ENCODE data around the gene IL11.

- no peak; the same call in 1 of the 2 replicates for TF ChIP-seq MAX (IDR thresholded peaks at IDR 0.05)
- no peak for TF ChIP-seq TCF12 (IDR thresholded peaks at IDR 0.05; ENCODE audit: low read depth)
- no peak for TF ChIP-seq CREB1 (IDR thresholded peaks at IDR 0.05; ENCODE audit: low read depth)
- peak; percentile 79 for TF ChIP-seq EGR1 (IDR thresholded peaks at IDR 0.05)
- no peak for TF ChIP-seq RAD21 (IDR thresholded peaks at IDR 0.05; ENCODE audit: low read depth)
- TF ChIP-seq EP300 (IDR thresholded peaks at IDR 0.05; ENCODE audit: borderline replicate concordance), result no peak
- no peak for TF ChIP-seq CEBPB (IDR thresholded peaks at IDR 0.05)
- TF ChIP-seq NFIC (IDR thresholded peaks at IDR 0.05), result no peak
- no peak for TF ChIP-seq REST (IDR thresholded peaks at IDR 0.05; ENCODE audit: low read depth)
- no peak for TF ChIP-seq YY1 (IDR thresholded peaks at IDR 0.05; ENCODE audit: low read depth)
Measured at GRCh38 chr19:55345101-55345817, 25.0 kb downstream of the IL11 start.

Data from Ishikawa (cell line).